ENCODE measurements around the gene XRCC3.

Gene XRCC3

GRCh38 chr14:103734081-103734888 is 19.0 kb upstream of the XRCC3 start:
- Histone ChIP-seq H2AK5ac (ENCODE audit: low read length) (no peak overlapping the region), H3K27ac (ENCODE audit: low read depth, low read length) (no peak overlapping the region), H3K4me3 (ENCODE audit: low read length) (no peak overlapping the region), H3K27me3 (ENCODE audit: insufficient read depth, low read length, poor library complexity) (no peaks in the 10 kb centered on the region), H3K79me2 (ENCODE audit: control insufficient read depth, insufficient read depth, low read length) (no peaks in the 10 kb centered on the region), H3K79me1 (ENCODE audit: low read length) (no peaks in the 10 kb centered on the region), H4K5ac (ENCODE audit: low read length) (no peak overlapping the region), H3K4me1 (ENCODE audit: control insufficient read depth, low read depth, low read length) (no peaks in the 10 kb centered on the region), H2BK5ac (ENCODE audit: low read length) (no peak overlapping the region), H3K18ac (ENCODE audit: low read length) (no peak overlapping the region), H2BK15ac (replicated peaks; ENCODE audit: low read depth) (no peak overlapping the region), H3K4me2 (ENCODE audit: low read length) (no peak overlapping the region), H2BK120ac (ENCODE audit: low read depth, low read length) (no peak overlapping the region), H3K9ac (ENCODE audit: low read length) (no peak overlapping the region), H3K4ac (ENCODE audit: low read depth, low read length) (no peak overlapping the region), H4K8ac (ENCODE audit: low read depth, low read length) (no peak overlapping the region), H3K36me3 (ENCODE audit: control insufficient read depth, insufficient read depth, low read length) (peaks cover 3% of the 10 kb centered on the region), H3K23ac (ENCODE audit: low read length) (no peak overlapping the region), H3K56ac (ENCODE audit: low read length) (no peak overlapping the region)
- no peak for DNase-seq
- no CpG with 5 or more reads among the region's 23 CpGs for WGBS (ENCODE audit: extremely low coverage, insufficient coverage, low lambda C conversion rate)

- Histone ChIP-seq H3K4me1 (ENCODE audit: control insufficient read depth, low read depth, low read length) (no peaks in the 10 kb centered on the region), H2AK5ac (ENCODE audit: low read length) (no peak overlapping the region), H3K56ac (ENCODE audit: low read length) (no peak overlapping the region), H3K23ac (ENCODE audit: low read length) (no peak overlapping the region), H3K27ac (ENCODE audit: low read depth, low read length) (no peak overlapping the region), H3K4ac (ENCODE audit: low read depth, low read length) (no peak overlapping the region), H3K4me3 (ENCODE audit: low read length) (no peak overlapping the region), H3K79me1 (ENCODE audit: low read length) (no peaks in the 10 kb centered on the region), H2BK120ac (ENCODE audit: low read depth, low read length) (no peak overlapping the region), H2BK15ac (replicated peaks; ENCODE audit: low read depth) (no peak overlapping the region), H3K4me2 (ENCODE audit: low read length) (no peak overlapping the region), H3K79me2 (ENCODE audit: control insufficient read depth, insufficient read depth, low read length) (no peaks in the 10 kb centered on the region), H3K27me3 (ENCODE audit: insufficient read depth, low read length, poor library complexity) (no peaks in the 10 kb centered on the region), H2BK5ac (ENCODE audit: low read length) (no peak overlapping the region), H3K9ac (ENCODE audit: low read length) (no peak overlapping the region), H3K18ac (ENCODE audit: low read length) (no peak overlapping the region), H4K8ac (ENCODE audit: low read depth, low read length) (no peak overlapping the region), H3K36me3 (ENCODE audit: control insufficient read depth, insufficient read depth, low read length) (peaks cover 3% of the 10 kb centered on the region), H4K5ac (ENCODE audit: low read length) (no peak overlapping the region)
- no peak for DNase-seq
- no CpG with 5 or more reads among the region's 14 CpGs for WGBS (ENCODE audit: extremely low coverage, insufficient coverage, low lambda C conversion rate)
Measured at GRCh38 chr14:103733651-103734050, 18.4 kb upstream of the XRCC3 start.

GRCh38 chr14:103732868-103733620 is 17.8 kb upstream of the XRCC3 start:
- H3K56ac ChIP-seq (ENCODE audit: low read length), result no peak overlapping the region
- no peak overlapping the region for H3K4me3 ChIP-seq (ENCODE audit: low read length)
- H3K9ac ChIP-seq (ENCODE audit: low read length), result no peak overlapping the region
- no peak overlapping the region for H3K27ac ChIP-seq (ENCODE audit: low read depth, low read length)
- H3K27me3 ChIP-seq (ENCODE audit: insufficient read depth, low read length, poor library complexity), result no peaks in the 10 kb centered on the region
- no peak for DNase-seq
- H2BK15ac ChIP-seq (replicated peaks; ENCODE audit: low read depth), result no peak overlapping the region
- no peak overlapping the region for H3K4me2 ChIP-seq (ENCODE audit: low read length)
- no peak overlapping the region for H3K23ac ChIP-seq (ENCODE audit: low read length)
- no peak overlapping the region for H4K5ac ChIP-seq (ENCODE audit: low read length)
- H3K79me2 ChIP-seq (ENCODE audit: control insufficient read depth, insufficient read depth, low read length), result no peaks in the 10 kb centered on the region
- no peak overlapping the region for H2BK5ac ChIP-seq (ENCODE audit: low read length)
- no CpG with 5 or more reads among the region's 9 CpGs for WGBS (ENCODE audit: extremely low coverage, insufficient coverage, low lambda C conversion rate)
- H2BK120ac ChIP-seq (ENCODE audit: low read depth, low read length), result no peak overlapping the region
- H2AK5ac ChIP-seq (ENCODE audit: low read length), result no peak overlapping the region
- peaks cover 3% of the 10 kb centered on the region for H3K36me3 ChIP-seq (ENCODE audit: control insufficient read depth, insufficient read depth, low read length)
- H4K8ac ChIP-seq (ENCODE audit: low read depth, low read length), result no peak overlapping the region
- H3K79me1 ChIP-seq (ENCODE audit: low read length), result peaks cover 2% of the 10 kb centered on the region
- no peak overlapping the region for H3K4ac ChIP-seq (ENCODE audit: low read depth, low read length)
- H3K18ac ChIP-seq (ENCODE audit: low read length), result no peak overlapping the region
- H3K4me1 ChIP-seq (ENCODE audit: control insufficient read depth, low read depth, low read length), result no peaks in the 10 kb centered on the region

DNA sequence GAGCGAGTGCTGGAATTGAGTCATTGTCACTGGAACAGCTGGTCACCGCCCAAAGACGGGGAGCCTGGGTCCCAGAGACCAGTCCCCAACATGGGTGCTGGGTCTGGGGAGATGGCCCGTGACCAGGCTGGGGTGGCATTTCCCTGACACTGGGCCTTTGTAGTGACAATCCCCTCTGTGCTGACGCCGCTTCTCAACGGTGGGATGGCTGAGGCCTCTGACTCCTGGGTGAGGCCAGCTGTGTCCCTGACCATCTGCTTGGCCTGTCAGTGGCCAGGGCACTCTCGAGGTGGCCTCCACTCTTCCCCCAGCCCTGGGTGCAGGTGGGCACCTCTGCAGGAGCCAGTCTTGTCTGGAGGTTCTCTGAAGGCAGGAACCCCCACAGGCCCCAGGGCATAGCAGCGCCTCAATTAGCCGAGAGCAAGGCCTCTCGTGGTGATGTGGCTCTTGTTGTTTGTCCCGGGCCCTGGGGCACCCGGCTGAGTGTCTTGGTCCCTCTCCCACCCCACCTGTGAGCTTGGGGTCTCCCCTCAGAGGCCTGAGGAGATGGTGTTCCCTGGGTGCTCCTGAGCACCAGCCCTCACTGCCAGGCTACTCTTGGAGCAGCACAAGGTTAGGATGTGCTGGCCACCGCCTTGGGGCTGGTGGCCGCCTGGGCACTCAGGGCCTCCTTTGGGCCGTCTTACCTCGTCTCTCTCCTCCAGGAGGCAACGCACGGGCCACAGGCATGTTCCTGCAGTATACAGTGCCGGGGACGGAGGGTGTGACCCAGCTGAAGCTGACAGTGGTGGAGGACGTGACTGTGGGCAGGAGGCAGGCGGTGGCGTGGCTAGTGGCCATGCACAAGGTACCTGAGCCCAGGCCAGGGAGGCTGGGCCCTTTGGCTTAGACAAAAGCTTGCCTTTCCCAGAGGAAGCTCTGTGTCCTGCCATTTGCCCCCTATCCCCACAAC is 16.9 kb upstream of the XRCC3 start:
- no CpG with 5 or more reads among the region's 24 CpGs for WGBS (ENCODE audit: extremely low coverage, insufficient coverage, low lambda C conversion rate)

DNA sequence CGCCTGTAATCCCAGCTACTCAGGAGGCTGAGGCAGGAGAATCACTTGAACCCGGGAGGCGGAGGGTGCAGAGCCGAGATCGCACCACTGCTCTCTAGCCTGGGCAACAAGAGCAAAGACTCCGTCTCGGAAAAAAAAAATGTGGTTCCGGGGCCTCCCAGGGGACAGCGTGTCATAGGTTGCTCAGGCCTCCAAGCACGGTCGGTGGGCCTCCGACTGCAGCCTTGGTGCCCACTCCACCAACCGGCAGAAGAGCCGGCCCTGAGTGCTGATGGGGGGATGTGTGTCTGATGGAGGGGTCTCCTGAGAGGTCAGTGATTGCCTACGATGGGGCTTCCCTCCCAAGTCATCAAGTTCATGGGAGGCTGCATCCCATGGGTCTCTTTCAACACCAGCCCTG is 16.2 kb upstream of the XRCC3 start:
- Histone ChIP-seq H3K4ac (ENCODE audit: low read depth, low read length) (no peak overlapping the region), H3K4me2 (ENCODE audit: low read length) (no peak overlapping the region), H3K56ac (ENCODE audit: low read length) (no peak overlapping the region), H4K5ac (ENCODE audit: low read length) (no peak overlapping the region), H2BK120ac (ENCODE audit: low read depth, low read length) (no peak overlapping the region), H3K23ac (ENCODE audit: low read length) (no peak overlapping the region), H2AK5ac (ENCODE audit: low read length) (no peak overlapping the region), H3K79me2 (ENCODE audit: control insufficient read depth, insufficient read depth, low read length) (no peaks in the 10 kb centered on the region), H3K9ac (ENCODE audit: low read length) (no peak overlapping the region), H2BK15ac (replicated peaks; ENCODE audit: low read depth) (no peak overlapping the region), H2BK5ac (ENCODE audit: low read length) (no peak overlapping the region), H3K27ac (ENCODE audit: low read depth, low read length) (no peak overlapping the region), H3K4me3 (ENCODE audit: low read length) (no peak overlapping the region), H3K36me3 (ENCODE audit: control insufficient read depth, insufficient read depth, low read length) (peaks cover 3% of the 10 kb centered on the region), H3K4me1 (ENCODE audit: control insufficient read depth, low read depth, low read length) (no peaks in the 10 kb centered on the region), H3K18ac (ENCODE audit: low read length) (no peak overlapping the region), H3K27me3 (ENCODE audit: insufficient read depth, low read length, poor library complexity) (no peaks in the 10 kb centered on the region), H4K8ac (ENCODE audit: low read depth, low read length) (no peak overlapping the region), H3K79me1 (ENCODE audit: low read length) (peaks cover 2% of the 10 kb centered on the region)
- WGBS (ENCODE audit: extremely low coverage, insufficient coverage, low lambda C conversion rate), result no CpG with 5 or more reads among the region's 15 CpGs
- DNase-seq, result no peak

More for the DNA sequence above, 16.9 kb upstream of the XRCC3 start:
- Histone ChIP-seq H3K4me1 (ENCODE audit: control insufficient read depth, low read depth, low read length) (no peaks in the 10 kb centered on the region), H3K4me2 (ENCODE audit: low read length) (no peak overlapping the region), H3K18ac (ENCODE audit: low read length) (no peak overlapping the region), H4K5ac (ENCODE audit: low read length) (no peak overlapping the region), H3K9ac (ENCODE audit: low read length) (no peak overlapping the region), H2BK120ac (ENCODE audit: low read depth, low read length) (no peak overlapping the region), H2BK15ac (replicated peaks; ENCODE audit: low read depth) (no peak overlapping the region), H3K27me3 (ENCODE audit: insufficient read depth, low read length, poor library complexity) (no peaks in the 10 kb centered on the region), H3K4ac (ENCODE audit: low read depth, low read length) (no peak overlapping the region), H2AK5ac (ENCODE audit: low read length) (no peak overlapping the region), H2BK5ac (ENCODE audit: low read length) (no peak overlapping the region), H3K79me1 (ENCODE audit: low read length) (peaks cover 2% of the 10 kb centered on the region), H3K27ac (ENCODE audit: low read depth, low read length) (no peak overlapping the region), H3K4me3 (ENCODE audit: low read length) (no peak overlapping the region), H3K36me3 (ENCODE audit: control insufficient read depth, insufficient read depth, low read length) (peaks cover 3% of the 10 kb centered on the region), H3K79me2 (ENCODE audit: control insufficient read depth, insufficient read depth, low read length) (no peaks in the 10 kb centered on the region), H3K56ac (ENCODE audit: low read length) (no peak overlapping the region), H4K8ac (ENCODE audit: low read depth, low read length) (no peak overlapping the region), H3K23ac (ENCODE audit: low read length) (no peak overlapping the region)
- DNase-seq, result no peak

Measured in mesendoderm (in vitro differentiated cells).